OCI-LY1 (cell line): Measurements from ENCODE around the gene CHCHD3.

Source experiments
- CTCF ChIP-seq: fragments of 200-600 bp; sonication (generic), shearing (Covaris generic); IDR thresholded peaks from 2 replicates; pipeline ENCODE4 v1.5.1; 2017; ENCODE audit warnings: mild to moderate bottlenecking, antibody characterized with exemption, low read length, moderate library complexity, mixed read lengths
- EZH2 ChIP-seq: fragments of 200-600 bp; sonication (generic), shearing (Covaris generic); IDR thresholded peaks from 2 replicates; pipeline ENCODE4 v1.8.0; 2017; ENCODE audit warnings: borderline replicate concordance, mixed run types, mild to moderate bottlenecking, antibody characterized with exemption, low read length, moderate library complexity, mixed read lengths

- TF ChIP-seq CTCF (no peak), EZH2 (no peak)
Measured at GRCh38 chr7:132933072-132933458, 148.8 kb downstream of the CHCHD3 start.
